ENCODE measurements around the gene DIRAS2.

The DIRAS2 gene

DNA sequence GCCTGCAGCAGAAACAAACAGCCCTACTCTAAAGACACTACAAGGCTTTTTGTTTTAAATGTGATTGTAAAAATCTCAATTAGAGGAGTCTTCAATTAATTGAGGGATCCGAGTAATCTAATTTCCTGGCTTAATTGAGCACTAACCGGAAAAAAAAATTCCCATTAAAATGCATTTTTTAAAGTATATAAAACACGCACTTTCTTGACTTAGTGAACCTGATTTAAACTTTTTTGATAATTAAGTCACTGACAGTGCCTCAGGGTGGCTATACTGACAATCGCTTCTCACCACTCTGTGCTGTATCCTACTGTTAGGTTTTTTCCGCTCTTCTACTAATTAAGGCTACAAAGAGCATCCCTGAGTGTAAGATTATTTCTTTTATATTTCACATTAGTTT is 44.4 kb downstream of the DIRAS2 start:
- TF ChIP-seq, protein P1, sequence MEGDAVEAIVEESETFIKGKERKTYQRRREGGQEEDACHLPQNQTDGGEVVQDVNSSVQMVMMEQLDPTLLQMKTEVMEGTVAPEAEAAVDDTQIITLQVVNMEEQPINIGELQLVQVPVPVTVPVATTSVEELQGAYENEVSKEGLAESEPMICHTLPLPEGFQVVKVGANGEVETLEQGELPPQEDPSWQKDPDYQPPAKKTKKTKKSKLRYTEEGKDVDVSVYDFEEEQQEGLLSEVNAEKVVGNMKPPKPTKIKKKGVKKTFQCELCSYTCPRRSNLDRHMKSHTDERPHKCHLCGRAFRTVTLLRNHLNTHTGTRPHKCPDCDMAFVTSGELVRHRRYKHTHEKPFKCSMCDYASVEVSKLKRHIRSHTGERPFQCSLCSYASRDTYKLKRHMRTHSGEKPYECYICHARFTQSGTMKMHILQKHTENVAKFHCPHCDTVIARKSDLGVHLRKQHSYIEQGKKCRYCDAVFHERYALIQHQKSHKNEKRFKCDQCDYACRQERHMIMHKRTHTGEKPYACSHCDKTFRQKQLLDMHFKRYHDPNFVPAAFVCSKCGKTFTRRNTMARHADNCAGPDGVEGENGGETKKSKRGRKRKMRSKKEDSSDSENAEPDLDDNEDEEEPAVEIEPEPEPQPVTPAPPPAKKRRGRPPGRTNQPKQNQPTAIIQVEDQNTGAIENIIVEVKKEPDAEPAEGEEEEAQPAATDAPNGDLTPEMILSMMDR (IDR thresholded peaks at IDR 0.05; ENCODE audit: control insufficient read depth, extremely low read depth, insufficient read depth), result no peak
- no peak for DNase-seq (ENCODE audit: low read depth)

DNA sequence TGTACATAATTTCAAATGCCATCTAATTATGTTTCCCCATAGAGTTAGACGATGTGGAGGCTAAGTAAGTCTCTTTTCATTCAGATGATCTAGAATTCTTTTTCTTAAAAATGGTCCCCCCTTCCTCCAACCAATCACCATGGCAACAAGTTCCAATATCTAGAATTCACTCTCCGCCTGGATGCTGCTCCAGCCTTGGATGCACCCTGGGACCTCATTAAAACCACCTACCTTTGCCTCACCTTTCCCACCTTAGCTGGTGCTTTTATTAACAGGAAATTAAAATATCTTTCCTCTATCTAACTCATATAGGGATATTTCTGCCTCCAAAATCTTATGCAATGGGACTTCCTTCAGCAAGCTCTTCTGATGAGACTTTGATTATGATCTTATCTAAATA is 49.0 kb downstream of the DIRAS2 start:
- no peak for DNase-seq (ENCODE audit: low read depth)
- TF ChIP-seq, protein P1 (IDR thresholded peaks at IDR 0.05; ENCODE audit: control insufficient read depth, extremely low read depth, insufficient read depth), result no peak

More for the DNA sequence above, 44.4 kb downstream of the DIRAS2 start:
- H3K4me3 ChIP-seq (ENCODE audit: low read depth, low read length), result no peak overlapping the region

DNA sequence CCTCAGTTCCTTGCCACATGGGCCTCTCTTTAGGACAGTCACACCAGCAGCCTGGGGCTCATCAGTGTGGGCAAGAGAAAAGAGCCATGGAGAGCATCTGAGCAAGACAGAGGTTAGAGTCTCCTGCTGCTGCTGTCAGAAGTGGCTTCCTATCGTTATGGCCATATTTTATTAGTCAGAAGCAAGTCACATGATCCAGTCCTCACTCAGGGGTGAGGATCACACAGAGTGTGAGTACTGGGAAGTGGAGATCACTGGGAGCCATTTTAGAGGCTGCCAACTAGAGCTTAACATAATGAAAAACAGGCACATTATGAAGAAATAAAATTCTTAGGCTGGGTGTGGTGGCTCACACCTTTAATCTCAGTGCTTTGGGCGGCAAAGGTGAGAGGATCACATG is 62.0 kb downstream of the DIRAS2 start:
- no peak for DNase-seq (ENCODE audit: low read depth)
- H3K4me3 ChIP-seq (ENCODE audit: low read depth, low read length), result no peak overlapping the region
- TF ChIP-seq, protein P1 (IDR thresholded peaks at IDR 0.05; ENCODE audit: control insufficient read depth, extremely low read depth, insufficient read depth), result no peak

More for the DNA sequence above, 49.0 kb downstream of the DIRAS2 start:
- no peak overlapping the region for H3K4me3 ChIP-seq (ENCODE audit: low read depth, low read length)

DNA sequence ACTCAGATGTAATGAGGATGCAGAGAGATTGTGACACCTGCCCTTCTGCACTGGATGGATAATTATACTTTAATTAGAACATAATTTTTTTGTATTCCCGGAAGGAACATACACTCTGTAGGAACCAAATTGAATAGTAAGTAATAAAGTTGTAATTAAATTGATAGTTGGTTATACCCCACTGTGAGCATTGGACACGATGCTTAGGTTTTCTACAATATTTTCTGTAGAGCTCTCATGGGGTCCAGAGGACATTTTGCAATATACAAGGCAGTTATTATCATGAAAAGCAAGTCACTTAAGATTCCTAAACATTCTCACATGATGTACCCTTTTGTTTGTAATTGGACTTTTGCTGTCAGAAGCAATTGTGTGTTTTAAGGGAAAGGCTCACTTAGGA is 63.4 kb downstream of the DIRAS2 start:
- H3K4me3 ChIP-seq (ENCODE audit: low read depth, low read length), result no peak overlapping the region
- DNase-seq (ENCODE audit: low read depth), result peak; percentile 25
- TF ChIP-seq, protein P1 (IDR thresholded peaks at IDR 0.05; ENCODE audit: control insufficient read depth, extremely low read depth, insufficient read depth), result no peak

DNA sequence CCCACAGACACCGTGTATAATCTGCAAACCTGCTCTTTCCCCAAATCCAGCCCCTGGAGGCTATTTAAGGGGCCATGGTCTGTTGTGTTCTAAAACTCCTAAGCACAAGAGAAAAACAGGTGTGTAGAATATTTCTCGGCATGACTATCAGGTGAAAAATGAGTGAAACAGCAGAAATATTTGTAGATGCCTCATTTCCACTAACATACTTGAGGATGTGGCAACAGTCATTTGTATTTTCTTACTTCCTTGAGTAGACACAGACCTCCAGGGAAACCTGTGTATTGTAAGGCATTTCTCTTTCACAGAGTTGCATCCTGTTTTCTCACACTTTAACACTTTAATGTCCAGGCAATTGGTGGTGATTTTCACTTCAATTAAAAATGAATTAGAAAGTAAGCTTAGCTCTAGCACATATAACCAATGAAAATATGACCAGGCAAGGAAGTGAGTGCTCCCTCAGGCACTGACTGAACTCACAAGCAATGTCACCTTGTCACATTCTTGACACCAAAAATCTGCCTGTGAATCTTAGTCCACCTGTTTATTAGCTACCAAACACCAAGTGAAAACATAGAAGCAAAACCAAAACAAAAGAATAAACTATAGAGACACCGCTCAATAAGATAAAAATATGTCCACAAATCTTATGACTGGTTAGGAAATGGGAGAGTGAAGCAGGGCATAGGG is 64.4 kb downstream of the DIRAS2 start:
- TF ChIP-seq, protein P1 (IDR thresholded peaks at IDR 0.05; ENCODE audit: control insufficient read depth, extremely low read depth, insufficient read depth), result no peak
- DNase-seq (ENCODE audit: low read depth), result no peak
- H3K4me3 ChIP-seq (ENCODE audit: low read depth, low read length), result no peak overlapping the region

DNA sequence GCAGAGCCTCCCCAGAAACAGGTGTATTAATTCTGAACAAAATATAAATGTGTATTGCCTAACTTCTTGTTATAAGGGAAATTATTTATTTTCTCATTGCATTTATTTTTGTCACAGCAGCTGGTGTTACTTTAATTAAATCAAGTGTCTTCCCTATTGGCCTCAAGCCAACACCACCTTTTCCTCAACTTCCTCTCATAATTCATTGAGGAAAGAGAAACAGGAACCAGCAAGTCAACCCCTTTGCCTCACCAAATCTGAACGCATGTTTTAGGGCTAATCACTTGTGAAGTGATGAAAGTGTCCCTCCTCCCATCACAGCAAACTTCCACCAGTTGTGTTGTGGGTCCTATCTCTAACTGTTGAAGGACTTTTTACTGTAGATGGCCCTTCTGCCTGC is 73.1 kb downstream of the DIRAS2 start:
- no peak for DNase-seq (ENCODE audit: low read depth)
- no peak overlapping the region for H3K4me3 ChIP-seq (ENCODE audit: low read depth, low read length)
- TF ChIP-seq, protein P1 (IDR thresholded peaks at IDR 0.05; ENCODE audit: control insufficient read depth, extremely low read depth, insufficient read depth), result no peak

DNA sequence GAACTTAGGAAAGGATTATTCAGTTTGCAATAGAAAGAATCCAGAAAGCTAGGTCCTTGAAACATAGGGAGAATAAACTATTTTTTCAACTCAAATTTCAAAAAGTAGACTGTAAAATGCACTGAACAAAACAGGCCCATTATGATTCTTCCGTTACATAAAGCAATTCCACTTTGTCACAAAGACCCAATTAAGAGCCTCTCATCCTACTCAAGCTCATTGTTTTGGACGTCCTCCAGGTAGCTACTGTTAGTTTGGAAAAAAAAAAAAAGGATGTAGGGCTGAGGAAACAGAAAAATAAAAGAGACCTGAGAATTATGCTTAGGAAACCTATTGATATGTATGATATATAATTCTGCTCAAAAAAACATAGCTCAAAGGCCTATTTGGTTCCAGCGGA is 74.0 kb downstream of the DIRAS2 start:
- no peak for DNase-seq (ENCODE audit: low read depth)
- TF ChIP-seq, protein P1 (IDR thresholded peaks at IDR 0.05; ENCODE audit: control insufficient read depth, extremely low read depth, insufficient read depth), result no peak
- no peak overlapping the region for H3K4me3 ChIP-seq (ENCODE audit: low read depth, low read length)
